H54 (cell line): ENCODE results near the gene PGM2.
A peak's percentile ranks its signal among the peaks of the same experiment; 100 is the strongest.
"Not testable (repeated sequence)": the region's sequence is repeated elsewhere in the genome, so short reads cannot be mapped to it uniquely, and the experiment has no call there.

Experiments used
- DNase-seq: peaks from one replicate; pipeline ENCODE4 v3.0.0; 2011; ENCODE audit warnings: low spot score, mixed read lengths; ENCODE audit not compliant: insufficient read length
- FAIRE-seq: peaks from 3 replicates; lab custom pipeline; 2011; peaks lifted over from hg19 to GRCh38; lab: Jason Lieb, UNC
- POLR2A ChIP-seq: IDR thresholded peaks from 2 replicates; pipeline ENCODE4 v1.6.1; 2011; ENCODE audit warnings: low read depth, mild to moderate bottlenecking, low read length

The PGM2 gene

GRCh38 chr4:37799941-37800554 is 26.4 kb upstream of the PGM2 start:
- TF ChIP-seq POLR2A, result no peak
- DNase-seq, result no peak
- no peak for FAIRE-seq

GRCh38 chr4:37802068-37802666 is 24.3 kb upstream of the PGM2 start:
- TF ChIP-seq POLR2A, result no peak
- DNase-seq (peak; percentile 12), FAIRE-seq (peak; percentile 82)

GRCh38 chr4:37803348-37803973 is 23.0 kb upstream of the PGM2 start:
- TF ChIP-seq POLR2A, result no peak
- no peak for DNase-seq
- no peak for FAIRE-seq

- FAIRE-seq, result no peak
Observed at GRCh38 chr4:37805091-37805490, 21.4 kb upstream of the PGM2 start.

GRCh38 chr4:37812713-37813112 is 13.8 kb upstream of the PGM2 start:
- TF ChIP-seq POLR2A, result no peak
- peak; percentile 40 for DNase-seq
- FAIRE-seq, result peak; percentile 85

More at GRCh38 chr4:37805091-37805490, 21.4 kb upstream of the PGM2 start:
- DNase-seq, result no peak
- TF ChIP-seq POLR2A, result no peak

GRCh38 chr4:37815591-37815990 is 10.9 kb upstream of the PGM2 start:
- FAIRE-seq, result no peak
- TF ChIP-seq POLR2A, result no peak

GRCh38 chr4:37816006-37816405 is 10.5 kb upstream of the PGM2 start:
- no peak for TF ChIP-seq POLR2A
- FAIRE-seq, result no peak
- no peak for DNase-seq

More at GRCh38 chr4:37815591-37815990, 10.9 kb upstream of the PGM2 start:
- no peak for DNase-seq

GRCh38 chr4:37816719-37817118 is 9.8 kb upstream of the PGM2 start:
- no peak for TF ChIP-seq POLR2A
- no peak for DNase-seq
- FAIRE-seq, result no peak

- no peak for FAIRE-seq
Observed at GRCh38 chr4:37818752-37819151, 7.7 kb upstream of the PGM2 start.

GRCh38 chr4:37820458-37820857 is 6.0 kb upstream of the PGM2 start:
- DNase-seq, result not testable (repeated sequence)

More at GRCh38 chr4:37818752-37819151, 7.7 kb upstream of the PGM2 start:
- no peak for DNase-seq
- TF ChIP-seq POLR2A, result no peak

GRCh38 chr4:37821953-37822605 is 4.4 kb upstream of the PGM2 start:
- TF ChIP-seq POLR2A, result no peak
- no peak for FAIRE-seq
- DNase-seq, result no peak

More at GRCh38 chr4:37820458-37820857, 6.0 kb upstream of the PGM2 start:
- FAIRE-seq, result not testable (repeated sequence)

GRCh38 chr4:37825501-37825900 is 985 bp upstream of the PGM2 start:
- not testable (repeated sequence) for DNase-seq, FAIRE-seq

- no peak for FAIRE-seq
- DNase-seq, result no peak
- TF ChIP-seq POLR2A, result no peak
Observed at GRCh38 chr4:37825968-37826294, 555 bp upstream of the PGM2 start.

GRCh38 chr4:37827030-37827685 is 672 bp downstream of the PGM2 start:
- no peak for DNase-seq
- no peak for FAIRE-seq
- no peak for TF ChIP-seq POLR2A
